ENCODE results near the gene SHROOM3.

The SHROOM3 gene

GRCh38 chr4:76504613-76505465 lies 69.8 kb downstream of the SHROOM3 start:
- H3K9me3 ChIP-seq (ENCODE audit: control insufficient read depth, low read length), result no peaks in the 10 kb centered on the region
- H3K27me3 ChIP-seq (ENCODE audit: control insufficient read depth, insufficient read depth, low read length), result no peaks in the 10 kb centered on the region
- H3K4me1 ChIP-seq (ENCODE audit: control insufficient read depth, insufficient read depth, low read length), result no peaks in the 10 kb centered on the region
- H3K9ac ChIP-seq (ENCODE audit: low read length), result no peak overlapping the region
- H3K36me3 ChIP-seq (ENCODE audit: control insufficient read depth, insufficient read depth, low read length), result no peaks in the 10 kb centered on the region
- H3K4me3 ChIP-seq (ENCODE audit: low read length), result no peak overlapping the region

- Histone ChIP-seq H3K27me3 (ENCODE audit: control insufficient read depth, insufficient read depth, low read length) (no peaks in the 10 kb centered on the region), H3K36me3 (ENCODE audit: control insufficient read depth, insufficient read depth, low read length) (no peaks in the 10 kb centered on the region), H3K4me1 (ENCODE audit: control insufficient read depth, insufficient read depth, low read length) (peaks cover 25% of the 10 kb centered on the region), H3K9ac (ENCODE audit: low read length) (no peak overlapping the region), H3K4me3 (ENCODE audit: low read length) (no peak overlapping the region), H3K9me3 (ENCODE audit: control insufficient read depth, low read length) (no peaks in the 10 kb centered on the region)
Observed at GRCh38 chr4:76511947-76512346, 76.9 kb downstream of the SHROOM3 start.

GRCh38 chr4:76513482-76513881 lies 78.5 kb downstream of the SHROOM3 start:
- Histone ChIP-seq H3K9ac (ENCODE audit: low read length) (no peak overlapping the region), H3K36me3 (ENCODE audit: control insufficient read depth, insufficient read depth, low read length) (no peaks in the 10 kb centered on the region), H3K27me3 (ENCODE audit: control insufficient read depth, insufficient read depth, low read length) (no peaks in the 10 kb centered on the region), H3K9me3 (ENCODE audit: control insufficient read depth, low read length) (no peaks in the 10 kb centered on the region), H3K4me3 (ENCODE audit: low read length) (no peak overlapping the region), H3K4me1 (ENCODE audit: control insufficient read depth, insufficient read depth, low read length) (peaks cover 25% of the 10 kb centered on the region)

DNA sequence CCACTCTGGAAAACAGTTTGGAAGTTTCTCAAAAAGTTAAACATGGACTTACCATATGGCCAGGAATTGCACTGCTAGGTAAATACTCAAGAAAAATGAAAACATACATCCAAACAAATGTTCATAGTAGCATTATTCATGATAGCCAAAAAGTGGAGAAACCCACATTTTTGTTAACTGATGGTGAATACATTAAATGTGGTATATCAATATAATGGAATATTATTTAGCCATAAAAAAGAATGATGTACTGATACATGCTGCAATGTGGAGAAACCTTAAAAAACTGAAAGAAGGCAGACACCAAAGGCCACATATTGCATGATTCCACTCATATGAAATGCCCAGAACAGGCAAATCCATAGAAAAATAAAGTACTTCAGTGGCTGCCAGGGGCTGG lies 79.1 kb downstream of the SHROOM3 start:
- Histone ChIP-seq H3K4me3 (ENCODE audit: low read length) (no peak overlapping the region), H3K27me3 (ENCODE audit: control insufficient read depth, insufficient read depth, low read length) (no peaks in the 10 kb centered on the region), H3K9ac (ENCODE audit: low read length) (no peak overlapping the region), H3K4me1 (ENCODE audit: control insufficient read depth, insufficient read depth, low read length) (peaks cover 25% of the 10 kb centered on the region), H3K36me3 (ENCODE audit: control insufficient read depth, insufficient read depth, low read length) (no peaks in the 10 kb centered on the region), H3K9me3 (ENCODE audit: control insufficient read depth, low read length) (no peaks in the 10 kb centered on the region)

- no peaks in the 10 kb centered on the region for H3K27me3 ChIP-seq (ENCODE audit: control insufficient read depth, insufficient read depth, low read length)
- H3K4me3 ChIP-seq (ENCODE audit: low read length), result no peak overlapping the region
- no peak overlapping the region for H3K9ac ChIP-seq (ENCODE audit: low read length)
- H3K4me1 ChIP-seq (ENCODE audit: control insufficient read depth, insufficient read depth, low read length), result peaks cover 24% of the 10 kb centered on the region
- H3K9me3 ChIP-seq (ENCODE audit: control insufficient read depth, low read length), result no peaks in the 10 kb centered on the region
- no peaks in the 10 kb centered on the region for H3K36me3 ChIP-seq (ENCODE audit: control insufficient read depth, insufficient read depth, low read length)
Observed at GRCh38 chr4:76515975-76516843, 81.2 kb downstream of the SHROOM3 start.

GRCh38 chr4:76518241-76518640 lies 83.2 kb downstream of the SHROOM3 start:
- no peaks in the 10 kb centered on the region for H3K9me3 ChIP-seq (ENCODE audit: control insufficient read depth, low read length)
- H3K9ac ChIP-seq (ENCODE audit: low read length), result no peak overlapping the region
- H3K4me1 ChIP-seq (ENCODE audit: control insufficient read depth, insufficient read depth, low read length), result peaks cover 5% of the 10 kb centered on the region
- no peak overlapping the region for H3K4me3 ChIP-seq (ENCODE audit: low read length)
- no peaks in the 10 kb centered on the region for H3K27me3 ChIP-seq (ENCODE audit: control insufficient read depth, insufficient read depth, low read length)
- no peaks in the 10 kb centered on the region for H3K36me3 ChIP-seq (ENCODE audit: control insufficient read depth, insufficient read depth, low read length)

GRCh38 chr4:76523593-76523992 lies 88.6 kb downstream of the SHROOM3 start:
- no peaks in the 10 kb centered on the region for H3K36me3 ChIP-seq (ENCODE audit: control insufficient read depth, insufficient read depth, low read length)
- peaks cover 24% of the 10 kb centered on the region for H3K4me1 ChIP-seq (ENCODE audit: control insufficient read depth, insufficient read depth, low read length)
- no peaks in the 10 kb centered on the region for H3K27me3 ChIP-seq (ENCODE audit: control insufficient read depth, insufficient read depth, low read length)
- no peak overlapping the region for H3K4me3 ChIP-seq (ENCODE audit: low read length)
- H3K9me3 ChIP-seq (ENCODE audit: control insufficient read depth, low read length), result no peaks in the 10 kb centered on the region
- no peak overlapping the region for H3K9ac ChIP-seq (ENCODE audit: low read length)

DNA sequence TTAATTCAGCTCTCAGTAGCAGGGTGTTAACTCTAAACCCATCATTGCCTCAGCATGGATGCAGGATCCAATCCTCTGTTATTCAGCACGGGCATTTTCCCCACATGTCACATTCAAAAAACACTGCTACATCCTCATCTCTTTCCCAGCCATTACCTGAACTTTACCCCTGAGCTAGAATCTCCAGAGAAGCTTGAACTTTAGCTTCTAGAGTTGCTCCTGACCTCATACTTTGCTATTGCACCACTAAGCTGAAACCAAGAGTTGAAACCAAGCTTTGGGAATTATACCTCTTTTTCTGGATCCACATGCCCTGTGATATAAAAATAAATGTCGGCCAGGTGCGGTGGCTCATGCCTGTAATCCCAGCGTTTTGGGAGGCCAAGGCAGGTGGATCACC lies 90.7 kb downstream of the SHROOM3 start:
- peaks cover 30% of the 10 kb centered on the region for H3K4me1 ChIP-seq (ENCODE audit: control insufficient read depth, insufficient read depth, low read length)
- no peak overlapping the region for H3K9ac ChIP-seq (ENCODE audit: low read length)
- H3K4me3 ChIP-seq (ENCODE audit: low read length), result no peak overlapping the region
- H3K9me3 ChIP-seq (ENCODE audit: control insufficient read depth, low read length), result no peaks in the 10 kb centered on the region
- no peaks in the 10 kb centered on the region for H3K27me3 ChIP-seq (ENCODE audit: control insufficient read depth, insufficient read depth, low read length)
- no peaks in the 10 kb centered on the region for H3K36me3 ChIP-seq (ENCODE audit: control insufficient read depth, insufficient read depth, low read length)

DNA sequence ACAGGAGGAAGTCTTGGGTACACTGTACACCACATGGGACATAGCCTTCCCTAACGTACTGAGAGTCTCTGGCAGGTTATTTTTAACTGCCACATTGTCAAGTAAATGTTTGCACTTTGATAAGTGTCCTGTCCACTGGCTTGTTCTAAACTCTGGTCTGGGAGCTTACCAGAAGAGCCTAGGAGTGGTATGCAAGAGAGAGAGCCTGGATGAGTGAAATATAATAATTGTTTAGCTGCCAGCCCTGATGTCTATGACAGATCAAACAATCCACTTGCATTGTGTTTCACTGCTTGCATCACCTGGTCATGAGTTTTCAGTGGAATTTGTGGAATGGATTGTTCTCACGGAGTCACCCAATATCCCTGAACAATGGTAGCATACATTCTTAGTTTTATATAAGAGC lies 91.6 kb downstream of the SHROOM3 start:
- H3K4me3 ChIP-seq (ENCODE audit: low read length), result no peak overlapping the region
- H3K4me1 ChIP-seq (ENCODE audit: control insufficient read depth, insufficient read depth, low read length), result peaks cover 30% of the 10 kb centered on the region
- H3K9me3 ChIP-seq (ENCODE audit: control insufficient read depth, low read length), result no peaks in the 10 kb centered on the region
- H3K9ac ChIP-seq (ENCODE audit: low read length), result no peak overlapping the region
- H3K27me3 ChIP-seq (ENCODE audit: control insufficient read depth, insufficient read depth, low read length), result no peaks in the 10 kb centered on the region
- H3K36me3 ChIP-seq (ENCODE audit: control insufficient read depth, insufficient read depth, low read length), result no peaks in the 10 kb centered on the region

DNA sequence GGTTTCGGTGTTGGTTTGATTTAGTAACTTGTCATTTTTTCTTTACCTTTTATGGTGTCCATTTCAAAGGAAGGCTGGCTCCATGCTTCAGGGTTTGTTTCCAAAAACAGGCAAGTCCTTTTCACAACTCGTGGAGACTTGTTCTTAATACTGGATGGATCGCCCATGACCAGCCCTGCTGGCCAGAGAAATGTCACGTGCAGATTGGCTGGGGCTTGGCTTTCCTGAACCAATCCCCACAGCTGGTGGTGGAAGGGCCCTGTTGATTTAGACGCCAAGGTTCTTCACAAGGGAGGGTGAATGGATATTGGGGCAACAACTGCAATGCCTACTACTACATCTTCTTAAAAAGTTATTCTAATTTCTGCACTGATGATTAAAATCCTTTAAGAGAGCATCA lies 92.6 kb downstream of the SHROOM3 start:
- Histone ChIP-seq H3K9ac (ENCODE audit: low read length) (no peak overlapping the region), H3K9me3 (ENCODE audit: control insufficient read depth, low read length) (no peaks in the 10 kb centered on the region), H3K4me1 (ENCODE audit: control insufficient read depth, insufficient read depth, low read length) (peaks cover 30% of the 10 kb centered on the region), H3K27me3 (ENCODE audit: control insufficient read depth, insufficient read depth, low read length) (no peaks in the 10 kb centered on the region), H3K36me3 (ENCODE audit: control insufficient read depth, insufficient read depth, low read length) (no peaks in the 10 kb centered on the region), H3K4me3 (ENCODE audit: low read length) (no peak overlapping the region)

DNA sequence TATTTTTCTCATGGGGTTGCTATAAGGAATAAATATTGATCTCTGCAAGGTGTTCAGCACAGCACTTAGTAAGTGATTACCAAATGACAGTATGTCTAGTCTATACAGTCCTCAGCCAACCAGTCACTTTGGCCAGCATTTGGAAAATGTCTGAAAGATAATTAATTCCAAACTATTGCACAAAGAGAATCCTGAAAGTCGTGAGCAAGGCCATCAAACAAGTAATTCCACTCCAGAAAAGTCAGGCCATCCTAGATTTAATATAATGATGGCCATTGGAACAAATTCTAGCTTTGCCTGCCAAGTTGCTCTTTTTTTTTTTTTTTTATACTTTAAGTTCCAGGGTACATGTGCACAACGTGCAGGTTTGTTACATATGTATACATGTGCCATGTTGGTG lies 96.6 kb downstream of the SHROOM3 start:
- Histone ChIP-seq H3K4me3 (ENCODE audit: low read length) (no peak overlapping the region), H3K27me3 (ENCODE audit: control insufficient read depth, insufficient read depth, low read length) (no peaks in the 10 kb centered on the region), H3K9me3 (ENCODE audit: control insufficient read depth, low read length) (no peaks in the 10 kb centered on the region), H3K36me3 (ENCODE audit: control insufficient read depth, insufficient read depth, low read length) (no peaks in the 10 kb centered on the region), H3K4me1 (ENCODE audit: control insufficient read depth, insufficient read depth, low read length) (peaks cover 13% of the 10 kb centered on the region), H3K9ac (ENCODE audit: low read length) (no peak overlapping the region)

- H3K36me3 ChIP-seq (ENCODE audit: control insufficient read depth, insufficient read depth, low read length), result no peaks in the 10 kb centered on the region
- H3K9me3 ChIP-seq (ENCODE audit: control insufficient read depth, low read length), result no peaks in the 10 kb centered on the region
- H3K4me1 ChIP-seq (ENCODE audit: control insufficient read depth, insufficient read depth, low read length), result peaks cover 5% of the 10 kb centered on the region
- no peak overlapping the region for H3K4me3 ChIP-seq (ENCODE audit: low read length)
- no peak overlapping the region for H3K9ac ChIP-seq (ENCODE audit: low read length)
- no peaks in the 10 kb centered on the region for H3K27me3 ChIP-seq (ENCODE audit: control insufficient read depth, insufficient read depth, low read length)
Observed at GRCh38 chr4:76532805-76533204, 97.8 kb downstream of the SHROOM3 start.
